T follicular helper cell (primary cell): Measurements from ENCODE around the gene NBPF11.
"Not testable (repeated sequence)": the region's sequence is repeated elsewhere in the genome, so short reads cannot be mapped to it uniquely, and the experiment has no call there.

Experiments used
- DNase-seq: peaks from one replicate; pipeline ENCODE4 v3.0.0-alpha.2; 2020; ENCODE audit warnings: low read depth

The NBPF11 gene

GRCh38 chr1:148149050-148149815, 2.8 kb downstream of the NBPF11 start:
- DNase-seq: not testable (repeated sequence)

- DNase-seq: not testable (repeated sequence)
Observed at GRCh38 chr1:148147052-148147838, 4.8 kb downstream of the NBPF11 start.

GRCh38 chr1:148146191-148146997, 5.7 kb downstream of the NBPF11 start:
- DNase-seq: not testable (repeated sequence)

- DNase-seq: not testable (repeated sequence)
Observed at GRCh38 chr1:148143223-148143622, 8.9 kb downstream of the NBPF11 start.

- DNase-seq: not testable (repeated sequence)
Observed at GRCh38 chr1:148141936-148142335, 10.1 kb downstream of the NBPF11 start.

- not testable (repeated sequence) for DNase-seq
Observed at GRCh38 chr1:148138606-148139005, 13.5 kb downstream of the NBPF11 start.

GRCh38 chr1:148122341-148122740, 29.7 kb downstream of the NBPF11 start:
- DNase-seq: not testable (repeated sequence)

- not testable (repeated sequence) for DNase-seq
Observed at GRCh38 chr1:148120395-148120794, 31.7 kb downstream of the NBPF11 start.

- DNase-seq: not testable (repeated sequence)
Observed at GRCh38 chr1:148095732-148096131, 56.3 kb downstream of the NBPF11 start.

- not testable (repeated sequence) for DNase-seq
Observed at GRCh38 chr1:148086196-148086595, 65.9 kb downstream of the NBPF11 start.

- DNase-seq: not testable (repeated sequence)
Observed at GRCh38 chr1:148081205-148081604, 70.9 kb downstream of the NBPF11 start.

GRCh38 chr1:148078632-148079519, 73.2 kb downstream of the NBPF11 start:
- DNase-seq: not testable (repeated sequence)

GRCh38 chr1:148078090-148078489, 74.0 kb downstream of the NBPF11 start:
- not testable (repeated sequence) for DNase-seq

GRCh38 chr1:148077458-148077857, 74.6 kb downstream of the NBPF11 start:
- DNase-seq: not testable (repeated sequence)

GRCh38 chr1:148073392-148073791, 78.7 kb downstream of the NBPF11 start:
- DNase-seq: not testable (repeated sequence)

GRCh38 chr1:148068606-148069005, 83.5 kb downstream of the NBPF11 start:
- not testable (repeated sequence) for DNase-seq

GRCh38 chr1:148068201-148068600, 83.9 kb downstream of the NBPF11 start:
- DNase-seq: not testable (repeated sequence)

- DNase-seq: not testable (repeated sequence)
Observed at GRCh38 chr1:148060294-148060701, 91.8 kb downstream of the NBPF11 start.

- DNase-seq: not testable (repeated sequence)
Observed at GRCh38 chr1:148057384-148057783, 94.7 kb downstream of the NBPF11 start.
